GM12891 (cell line): ENCODE measurements around the gene DPEP3.

Source experiments
- POLR2A ChIP-seq: IDR thresholded peaks from 2 replicates; pipeline ENCODE4 v1.6.1; 2011; ENCODE audit warnings: low read depth, low read length, control low read depth
- POLR2AphosphoS5 ChIP-seq: IDR thresholded peaks from 2 replicates; pipeline ENCODE4 v1.6.1; 2011; ENCODE audit warnings: low read depth, low read length, control low read depth
- POU2F2 ChIP-seq: IDR thresholded peaks from 2 replicates; pipeline ENCODE4 v1.6.1; 2011; ENCODE audit warnings: low read depth, mild to moderate bottlenecking, control low read depth, low read length, moderate library complexity

DNA sequence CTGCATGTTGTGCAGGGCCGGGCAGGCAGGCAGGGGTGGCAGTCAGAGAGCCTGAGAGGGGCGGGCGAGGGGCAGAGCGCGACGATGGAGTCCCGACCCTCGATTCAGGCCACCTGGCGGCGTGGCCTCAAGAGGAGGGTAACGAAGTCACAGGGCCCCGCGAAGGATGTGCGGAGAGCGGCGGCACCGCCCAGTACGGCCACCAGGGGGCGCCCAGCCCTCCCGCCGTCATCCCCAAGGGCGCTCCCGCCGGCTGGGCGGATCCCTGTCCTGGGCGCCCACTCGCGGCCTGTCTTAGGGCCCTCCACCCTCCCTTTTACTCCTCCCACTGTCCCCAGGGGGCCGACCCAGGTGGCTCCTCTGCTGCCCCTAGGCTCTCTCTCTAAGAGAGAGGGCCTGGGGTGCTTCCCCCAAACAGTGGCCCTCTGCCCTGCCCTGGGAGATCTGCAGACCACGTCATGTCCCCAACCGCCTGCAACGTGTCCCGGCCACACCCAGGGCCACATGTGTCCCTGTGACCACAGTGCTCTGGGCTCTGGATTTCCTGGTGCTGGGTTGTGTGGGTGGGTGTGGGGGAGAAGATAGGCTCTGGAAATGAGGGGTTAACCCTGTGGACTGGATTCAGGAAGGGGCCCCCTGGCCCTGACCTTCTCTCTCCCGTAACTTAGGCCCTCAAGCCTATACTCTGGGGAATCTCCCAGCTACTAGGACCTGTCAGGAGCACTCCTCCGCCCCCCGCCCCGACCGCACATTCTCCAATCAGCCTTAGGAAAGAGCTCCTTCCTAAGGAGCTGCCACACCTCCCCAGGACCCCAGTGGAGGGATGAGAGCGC lies 13.1 kb upstream of the DPEP3 start:
- TF ChIP-seq POLR2A: no peak
- TF ChIP-seq POLR2AphosphoS5: no peak
- TF ChIP-seq POU2F2: no peak
